GM23248 (cell line): ENCODE data around the gene HSF5.

Experiments
- EZH2 ChIP-seq: fragments of 200-600 bp; sonication (generic); IDR thresholded peaks from 2 replicates; pipeline ENCODE4 v1.6.1; 2018; ENCODE audit warnings: antibody characterized with exemption, mild to moderate bottlenecking; ENCODE audit not compliant: insufficient read depth, poor library complexity, severe bottlenecking
- EZH2phosphoT487 ChIP-seq: fragments of 200-600 bp; sonication (generic); IDR thresholded peaks from 2 replicates; pipeline ENCODE4 v1.6.1; 2018; ENCODE audit warnings: antibody characterized with exemption, moderate library complexity, mild to moderate bottlenecking, low read depth; ENCODE audit not compliant: insufficient read depth

GRCh38 chr17:58400826-58401225, 87.4 kb downstream of the HSF5 start:
- TF ChIP-seq EZH2: no peak
- TF ChIP-seq EZH2phosphoT487: no peak
